ENCODE results near the gene WASHC1.
"Not testable (repeated sequence)": the region's sequence is repeated elsewhere in the genome, so short reads cannot be mapped to it uniquely, and the experiment has no call there.

Gene WASHC1

DNA sequence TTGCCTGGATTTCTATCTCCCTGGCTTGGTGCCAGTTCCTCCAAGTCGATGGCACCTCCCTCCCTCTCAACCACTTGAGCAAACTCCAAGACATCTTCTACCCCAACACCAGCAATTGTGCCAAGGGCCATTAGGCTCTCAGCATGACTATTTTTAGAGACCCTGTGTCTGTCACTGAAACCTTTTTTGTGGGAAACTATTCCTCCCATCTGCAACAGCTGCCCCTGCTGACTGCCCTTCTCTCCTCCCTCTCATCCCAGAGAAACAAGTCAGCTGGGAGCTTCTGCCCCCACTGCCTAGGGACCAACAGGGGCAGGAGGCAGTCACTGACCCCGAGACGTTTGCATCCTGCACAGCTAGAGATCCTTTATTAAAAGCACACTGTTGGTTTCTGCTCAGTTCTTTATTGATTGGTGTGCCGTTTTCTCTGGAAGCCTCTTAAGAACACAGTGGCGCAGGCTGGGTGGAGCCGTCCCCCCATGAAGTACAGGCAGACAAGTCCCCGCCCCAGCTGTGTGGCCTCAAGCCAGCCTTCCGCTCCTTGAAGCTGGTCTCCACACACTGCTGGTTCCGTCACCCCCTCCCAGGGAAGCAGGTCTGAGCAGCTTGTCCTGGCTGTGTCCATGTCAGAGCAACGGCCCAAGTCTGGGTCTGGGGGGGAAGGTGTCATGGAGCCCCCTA lies 15.0 kb downstream of the WASHC1 start:
- not testable (repeated sequence) for DNase-seq (ENCODE audit: low read depth)

DNA sequence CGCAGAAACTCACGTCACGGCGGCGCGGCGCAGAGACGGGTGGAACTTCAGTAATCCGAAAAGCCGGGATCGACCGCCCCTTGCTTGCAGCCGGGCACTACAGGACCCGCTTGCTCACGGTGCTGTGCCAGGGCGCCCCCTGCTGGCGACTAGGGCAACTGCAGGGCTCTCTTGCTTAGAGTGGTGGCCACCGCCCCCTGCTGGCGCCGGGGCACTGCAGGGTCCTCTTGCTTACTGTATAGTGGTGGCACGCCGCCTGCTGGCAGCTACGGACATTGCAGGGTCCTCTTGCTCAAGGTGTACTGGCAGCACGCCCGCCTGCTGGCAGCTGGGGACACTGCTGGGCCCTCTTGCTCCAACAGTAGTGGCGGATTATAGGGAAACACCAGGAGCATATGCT lies 18.1 kb downstream of the WASHC1 start:
- DNase-seq (ENCODE audit: low read depth): not testable (repeated sequence)

DNA sequence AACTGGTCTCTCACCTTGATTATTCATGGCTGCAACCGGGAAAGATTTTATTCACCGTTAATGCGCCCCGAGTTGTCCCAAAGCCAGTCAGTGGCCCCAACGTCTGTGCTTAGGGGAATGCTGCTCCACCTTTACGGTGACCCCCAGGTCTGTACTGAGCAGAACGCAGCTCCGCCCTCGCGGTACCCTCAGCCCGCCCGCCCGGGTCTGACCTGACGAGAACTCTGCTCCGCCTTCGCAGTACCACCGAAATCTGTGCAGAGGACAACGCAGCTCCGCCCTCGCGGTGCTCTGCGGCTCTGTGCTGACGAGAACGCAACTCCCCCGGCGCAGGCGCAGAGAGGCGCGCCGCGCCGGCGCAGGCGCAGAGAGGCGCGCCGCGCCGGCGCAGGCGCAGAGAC lies 18.6 kb downstream of the WASHC1 start:
- not testable (repeated sequence) for DNase-seq (ENCODE audit: low read depth)

DNA sequence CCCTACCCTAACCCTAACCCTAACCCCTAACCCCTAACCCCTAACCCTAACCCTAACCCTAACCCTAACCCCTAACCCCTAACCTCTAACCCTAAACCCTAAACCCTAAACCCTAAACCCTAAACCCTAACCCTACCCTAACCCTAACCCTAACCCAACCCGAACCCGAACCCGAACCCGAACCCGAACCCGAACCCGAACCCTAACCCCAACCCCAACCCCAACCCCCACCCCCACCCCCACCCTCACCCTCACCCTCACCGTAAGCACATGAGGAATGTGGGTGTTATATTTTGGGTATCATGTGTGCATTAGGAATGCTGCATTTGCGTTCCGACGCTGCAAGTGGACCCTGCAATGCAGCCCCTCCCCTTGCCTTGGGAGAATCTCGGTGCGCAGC lies 19.0 kb downstream of the WASHC1 start:
- DNase-seq (ENCODE audit: low read depth): not testable (repeated sequence)

All from non-pigmented ciliary epithelial cell (primary cell).